Measurements from ENCODE around the gene LACRT.

- no peak for TF ChIP-seq CTCF (IDR thresholded peaks at IDR 0.05)
- TF ChIP-seq POLR2A (IDR thresholded peaks at IDR 0.05) = no peak
Observed at GRCh38 chr12:54608156-54608555, 26.5 kb downstream of the LACRT start.
